Measurements from ENCODE around the gene LRP4. TPM values are rescaled to one million over a fixed set of nuclear protein-coding genes. Genes with fewer than 3 reads are reported as not detected.

The LRP4 gene
- total RNA-seq, 1 donor from 2014 or later = 17.5 TPM

DNA sequence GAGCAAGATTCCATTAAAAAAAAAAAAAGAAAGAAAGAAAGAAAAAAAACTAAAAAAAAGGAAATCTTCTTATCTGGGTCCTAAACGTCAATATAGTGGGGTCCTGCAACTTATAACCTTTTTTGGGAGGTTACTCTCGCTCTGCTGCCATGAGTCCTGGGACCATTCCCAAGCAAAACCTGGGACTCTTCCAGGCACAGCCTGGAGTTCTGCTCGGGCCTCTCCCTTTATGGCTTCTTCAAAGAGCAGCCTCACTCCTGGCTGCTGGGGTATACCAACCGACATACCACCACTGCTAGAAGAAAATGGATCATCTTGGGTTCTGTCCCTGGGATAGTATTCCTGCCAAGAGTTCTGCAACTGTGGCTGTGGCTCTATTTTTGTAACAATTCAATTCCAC, 58.1 kb downstream of the LRP4 start:
- DNase-seq (ENCODE audit: missing footprints) (no peak), ATAC-seq (no peak)
- intact Hi-C loops (cut with DNase I) = no loop called here

DNA sequence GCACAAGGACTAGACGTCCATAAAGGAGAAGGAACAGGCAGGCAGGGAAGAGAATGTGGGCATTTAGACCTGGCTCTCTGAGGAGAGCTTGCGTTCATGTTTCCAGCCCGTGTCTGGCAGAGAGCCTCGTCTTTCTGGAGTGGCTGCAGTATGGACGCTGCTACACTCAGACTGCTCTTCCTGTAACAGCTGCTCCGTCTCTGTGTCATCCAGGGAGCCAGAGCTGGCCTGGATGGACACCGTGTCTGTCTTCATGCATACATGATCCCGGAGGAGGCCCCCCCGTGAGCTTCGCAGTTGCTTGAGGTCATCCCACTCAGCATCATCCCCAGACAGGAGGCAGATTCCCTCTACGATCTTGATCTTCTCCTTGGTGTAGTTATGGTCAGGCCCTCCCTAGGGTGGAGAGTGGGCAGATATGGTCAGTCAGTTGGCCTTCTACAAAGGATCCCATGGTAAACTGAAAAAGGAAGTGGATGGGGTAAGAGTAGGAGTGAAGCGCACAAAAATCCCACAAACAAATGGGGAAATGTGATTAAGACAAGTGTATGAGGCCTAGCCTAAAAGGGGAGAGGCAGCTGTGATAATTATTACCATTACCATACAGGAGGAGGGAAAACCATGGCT, 59.3 kb downstream of the LRP4 start:
- no peak for DNase-seq (ENCODE audit: missing footprints)
- intact Hi-C loops (cut with DNase I) = no loop called here
- peak; percentile 40 for ATAC-seq

GRCh38 chr11:46857666-46858065, 60.7 kb downstream of the LRP4 start:
- intact Hi-C loops (cut with DNase I) = no loop called here
- DNase-seq (ENCODE audit: missing footprints) = no peak
- peak; percentile 58 for ATAC-seq

- no peak for DNase-seq (ENCODE audit: missing footprints)
- peak; percentile 23 for ATAC-seq
- intact Hi-C loops (cut with DNase I) = no loop called here
These were observed 61.6 kb downstream of the LRP4 start for GRCh38 chr11:46856605-46857343.

DNA sequence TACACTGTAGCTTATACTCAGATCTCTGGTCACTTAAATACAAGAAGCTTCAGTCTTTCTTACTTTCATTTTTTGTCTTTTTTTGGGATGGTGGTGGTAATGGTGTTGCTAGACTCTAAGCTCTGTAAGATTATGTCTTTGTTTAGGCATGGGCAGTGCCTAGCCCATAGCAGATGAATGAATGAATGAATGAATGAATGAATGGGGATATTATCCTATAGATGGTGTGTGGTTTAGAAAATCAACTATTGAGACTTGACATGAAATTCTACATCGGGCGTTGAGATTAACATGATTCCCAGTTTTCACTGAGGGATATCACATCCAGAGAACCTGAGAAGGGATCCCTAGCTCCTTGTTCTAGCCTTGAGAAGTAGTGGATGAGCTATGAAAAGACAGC, 62.5 kb downstream of the LRP4 start:
- ATAC-seq (no peak), DNase-seq (ENCODE audit: missing footprints) (no peak)
- intact Hi-C loops (cut with DNase I) = no loop called here

GRCh38 chr11:46855167-46855566, 63.2 kb downstream of the LRP4 start:
- ATAC-seq (no peak), DNase-seq (ENCODE audit: missing footprints) (no peak)
- intact Hi-C loops (cut with DNase I) = no loop called here

DNA sequence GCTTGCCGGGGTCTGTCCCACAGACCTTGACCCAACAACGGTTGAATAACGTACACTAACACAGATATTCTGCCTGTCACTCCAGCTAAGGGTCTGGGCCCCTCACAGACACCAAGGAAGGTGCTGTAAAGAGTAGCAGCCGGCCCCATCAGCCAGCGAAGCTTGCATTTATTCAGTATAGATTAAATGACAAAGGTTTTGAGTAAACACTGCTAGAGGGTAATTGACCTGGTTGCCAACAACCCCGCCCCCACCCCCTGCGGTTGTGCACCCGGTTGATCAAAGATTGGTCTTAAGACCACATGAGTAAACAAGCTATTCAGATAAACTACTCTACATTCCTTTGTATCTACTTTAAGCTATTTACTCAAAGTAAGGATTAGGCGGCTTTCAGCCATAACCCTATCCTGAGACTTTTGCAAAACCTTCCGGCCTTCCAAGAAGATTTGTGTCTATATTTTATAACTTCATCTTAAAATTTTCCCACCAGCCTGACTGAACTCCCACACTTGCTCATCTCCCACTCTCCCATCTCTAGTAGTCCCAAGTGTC, 67.4 kb downstream of the LRP4 start:
- intact Hi-C loops (cut with DNase I) = no loop called here
- DNase-seq (ENCODE audit: missing footprints) (peak; percentile 59), ATAC-seq (no peak)

GRCh38 chr11:46849631-46850030, 68.7 kb downstream of the LRP4 start:
- intact Hi-C loops (cut with DNase I) = no loop called here
- ATAC-seq (no peak), DNase-seq (ENCODE audit: missing footprints) (no peak)

DNA sequence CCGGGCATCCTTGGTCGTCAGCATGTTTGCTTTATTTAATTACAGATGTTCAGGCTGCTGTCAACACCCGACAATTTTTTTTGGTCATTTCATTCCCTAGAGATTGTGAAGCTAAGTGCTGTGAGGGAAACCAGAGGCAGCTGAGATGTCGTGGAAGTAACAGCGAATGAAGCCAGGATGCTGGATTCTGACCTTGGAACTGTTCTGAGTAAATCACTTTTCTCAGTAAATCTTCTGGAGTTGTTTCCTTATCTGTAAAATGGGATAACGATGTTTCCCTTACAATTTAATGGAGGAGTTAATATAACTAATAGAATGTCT, 71.9 kb downstream of the LRP4 start:
- no peak for DNase-seq (ENCODE audit: missing footprints)
- intact Hi-C loops (cut with DNase I) = no loop called here
- ATAC-seq = no peak

GRCh38 chr11:46845740-46846509, 72.4 kb downstream of the LRP4 start, which contains the start of gene CKAP5:
TSS of gene CKAP5 (minus strand) at chr11:46846280. CDS start at chr11:46821231, 25,049 bp downstream.
- intact Hi-C loops (cut with DNase I) = loop anchor here (2.0 kb wide), 1 partner anchor 19 kb away; no protein-coding TSS in a partner anchor
- DNase-seq (ENCODE audit: missing footprints) (peak; percentile 94), ATAC-seq (peak; percentile 99)

- intact Hi-C loops (cut with DNase I) = loop anchor here (2.0 kb wide), 1 partner anchor 19 kb away; no protein-coding TSS in a partner anchor
- ATAC-seq (no peak), DNase-seq (ENCODE audit: missing footprints) (no peak)
These were observed 73.0 kb downstream of the LRP4 start for GRCh38 chr11:46845440-46845739.

- intact Hi-C loops (cut with DNase I) = no loop called here
- no peak for ATAC-seq
- no peak for DNase-seq (ENCODE audit: missing footprints)
These were observed 78.2 kb downstream of the LRP4 start for GRCh38 chr11:46840116-46840515.

DNA sequence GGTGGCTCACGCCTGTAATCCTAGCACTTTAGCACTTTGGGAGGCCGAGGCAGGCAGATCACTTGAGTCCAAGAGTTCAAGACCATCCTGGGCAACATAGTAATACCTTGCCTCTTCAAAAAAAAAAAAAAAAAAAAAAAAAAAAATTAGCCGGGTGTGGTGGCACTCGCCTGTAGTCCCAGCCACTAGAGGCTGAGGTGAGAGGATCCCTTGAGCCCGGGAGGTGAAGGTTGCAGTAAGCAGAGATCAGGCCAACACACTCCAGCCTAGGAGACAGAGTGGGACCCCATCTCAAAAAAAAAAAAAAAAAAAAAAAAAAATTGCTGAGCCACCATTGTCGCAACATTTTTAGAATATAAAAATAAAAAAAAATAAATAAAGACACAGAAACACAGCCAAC, 79.8 kb downstream of the LRP4 start:
- ATAC-seq (no peak), DNase-seq (ENCODE audit: missing footprints) (no peak)
- intact Hi-C loops (cut with DNase I) = no loop called here

DNA sequence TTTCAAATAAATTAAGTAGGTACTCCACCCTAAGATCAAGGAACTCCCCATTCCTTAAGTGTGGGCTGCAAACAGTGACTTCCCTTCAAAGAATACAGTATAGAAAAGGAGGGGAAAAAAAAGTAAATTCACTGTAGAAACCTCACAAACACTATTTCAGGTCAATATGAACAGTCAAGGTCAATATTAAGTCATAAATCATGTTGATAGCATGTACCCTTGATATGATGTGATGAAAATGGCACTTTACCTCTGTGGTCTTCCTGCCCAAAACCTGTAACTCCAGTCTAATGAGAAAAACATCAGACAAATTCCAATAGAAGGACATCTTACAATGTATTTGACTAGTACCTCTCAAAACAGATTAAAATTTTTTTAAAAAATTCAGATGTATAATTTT, 80.5 kb downstream of the LRP4 start:
- intact Hi-C loops (cut with DNase I) = no loop called here
- DNase-seq (ENCODE audit: missing footprints) (no peak), ATAC-seq (no peak)

DNA sequence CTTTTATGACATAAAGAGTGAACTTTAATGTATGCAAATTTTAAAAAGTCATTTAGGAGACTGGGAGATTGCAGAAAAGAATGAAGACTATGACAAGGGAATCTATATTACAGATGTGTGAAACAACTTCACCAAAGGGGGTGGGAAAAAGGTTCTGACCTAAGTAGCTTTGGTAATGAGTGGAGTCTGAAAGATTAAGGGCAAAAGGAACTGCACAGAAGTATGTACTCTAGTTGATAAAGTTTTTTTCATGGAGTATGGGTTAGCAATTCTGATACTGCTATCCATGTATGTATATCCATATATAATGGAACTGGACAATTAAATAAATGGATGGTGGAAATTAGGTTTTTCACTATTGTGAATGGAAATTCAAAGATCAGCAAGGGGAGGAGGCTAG, 81.5 kb downstream of the LRP4 start:
- intact Hi-C loops (cut with DNase I) = no loop called here
- ATAC-seq = no peak
- DNase-seq (ENCODE audit: missing footprints) = no peak

DNA sequence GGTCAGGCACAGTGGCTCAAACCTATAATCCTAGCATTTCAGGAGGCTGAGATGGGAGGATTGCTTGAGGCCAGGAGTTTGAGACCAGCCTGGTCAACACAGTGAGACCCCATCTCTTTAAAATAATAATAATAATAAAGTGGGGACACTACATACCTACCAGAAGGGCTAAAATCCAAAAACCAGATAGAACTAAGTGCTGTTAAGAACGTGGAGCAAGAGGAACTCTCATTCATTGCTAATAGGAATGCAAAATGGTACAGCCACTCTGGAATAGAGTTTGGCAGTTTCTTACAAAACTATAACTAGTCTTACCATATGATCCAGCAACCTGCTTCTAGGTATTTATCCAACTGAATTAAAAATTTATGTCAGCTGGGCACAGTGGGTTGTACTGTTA, 81.9 kb downstream of the LRP4 start:
- intact Hi-C loops (cut with DNase I) = no loop called here
- ATAC-seq (no peak), DNase-seq (ENCODE audit: missing footprints) (no peak)

DNA sequence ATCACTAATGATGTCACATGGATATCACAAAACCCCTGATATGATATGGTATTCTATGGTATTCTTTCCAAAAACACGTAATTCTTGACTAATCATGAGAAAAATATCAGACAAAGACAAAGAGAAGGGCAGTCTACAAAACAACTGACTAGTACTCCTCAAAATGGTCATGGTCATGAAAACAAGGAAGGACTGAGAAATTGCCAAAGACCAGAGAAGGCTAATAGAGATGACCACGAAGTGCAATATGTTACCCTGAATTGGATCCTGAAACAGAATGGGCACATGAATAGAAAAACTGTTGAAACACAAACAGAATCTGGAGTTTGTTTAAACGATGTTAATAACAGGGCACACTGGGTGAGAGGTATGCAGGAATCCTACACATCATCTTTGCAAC, 82.5 kb downstream of the LRP4 start:
- DNase-seq (ENCODE audit: missing footprints) = no peak
- ATAC-seq = no peak
- intact Hi-C loops (cut with DNase I) = no loop called here

GRCh38 chr11:46834821-46835220, 83.5 kb downstream of the LRP4 start:
- ATAC-seq = no peak
- intact Hi-C loops (cut with DNase I) = no loop called here

DNA sequence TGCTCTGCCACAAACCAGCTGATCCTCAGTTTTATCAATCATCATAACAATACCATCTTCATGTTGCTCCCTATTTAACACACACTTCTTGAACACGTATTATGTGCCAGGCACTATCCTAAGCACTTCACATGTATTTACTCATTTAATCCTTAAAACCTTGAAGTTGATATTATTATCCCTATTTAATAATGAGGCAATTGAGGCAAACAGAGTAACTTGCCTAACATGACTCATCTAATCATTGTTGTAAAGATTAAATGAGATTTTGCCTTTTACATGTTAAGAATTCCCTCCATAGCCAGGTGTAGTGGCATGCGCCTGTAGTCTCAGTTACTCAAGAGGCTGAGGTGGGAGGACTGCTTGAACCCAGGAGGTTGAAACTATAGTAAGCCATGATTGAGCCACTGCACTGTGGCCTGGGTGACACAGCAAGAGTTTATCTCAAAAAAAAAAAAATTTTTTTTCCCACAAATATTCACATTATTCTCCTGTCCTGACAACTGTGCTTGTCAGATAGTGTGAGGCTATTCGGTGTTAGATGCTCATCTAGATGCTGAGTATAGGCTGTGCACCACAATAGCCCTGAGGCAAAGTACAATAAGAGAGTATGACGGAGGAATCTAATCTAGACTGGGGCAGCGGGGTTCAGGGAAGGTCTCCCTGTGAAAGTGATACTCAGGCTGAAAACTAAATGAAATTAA, 85.7 kb downstream of the LRP4 start:
- DNase-seq (ENCODE audit: missing footprints) = no peak
- no peak for ATAC-seq
- intact Hi-C loops (cut with DNase I) = no loop called here

More at GRCh38 chr11:46834821-46835220, 83.5 kb downstream of the LRP4 start:
- no peak for DNase-seq (ENCODE audit: missing footprints)

All from Right ventricle myocardium inferior (tissue), 1 donor.